HEK293T (cell line): ENCODE results near the gene MRPL19.
"Not testable (repeated sequence)": the region's sequence is repeated elsewhere in the genome, so short reads cannot be mapped to it uniquely, and the experiment has no call there.

Experiments
- CTCF ChIA-PET: fragments of 350-600 bp; formaldehyde crosslinking; extraction: SDS; loops from one replicate; lab custom pipeline; 2021; ENCODE audit warnings: antibody characterized with exemption, inconsistent platforms; lab: Yijun Ruan, JAX
- POLR2A ChIA-PET: fragments of 350-600 bp; formaldehyde crosslinking; extraction: SDS; loops from one replicate; lab custom pipeline; 2020; ENCODE audit warnings: antibody characterized with exemption, inconsistent platforms; lab: Yijun Ruan, JAX
- DNase-seq: peaks from one replicate; pipeline ENCODE4 v3.0.0; 2012; ENCODE audit warnings: mixed read lengths; ENCODE audit errors: extremely low spot score
- ARNT ChIP-seq: fragments of 450-650 bp; IDR thresholded peaks from 2 replicates; pipeline ENCODE4 v1.6.1; 2017; ENCODE audit warnings: mild to moderate bottlenecking
- BHLHE40 ChIP-seq: fragments of 450-650 bp; IDR thresholded peaks from 2 replicates; pipeline ENCODE4 v1.6.1; 2016; ENCODE audit warnings: mild to moderate bottlenecking, moderate library complexity, borderline replicate concordance
- CTBP1 ChIP-seq: fragments of 450-650 bp; IDR thresholded peaks from 2 replicates; pipeline ENCODE4 v1.6.1; 2016; ENCODE audit warnings: borderline replicate concordance
- ELF4 ChIP-seq: fragments of 450-650 bp; IDR thresholded peaks from 2 replicates; pipeline ENCODE4 v1.6.1; 2017; ENCODE audit warnings: antibody characterized with exemption
- FOXA1 ChIP-seq: fragments of 450-650 bp; IDR thresholded peaks from 2 replicates; pipeline ENCODE4 v1.6.1; 2016; ENCODE audit warnings: mild to moderate bottlenecking
- FOXK2 ChIP-seq: fragments of 450-650 bp; IDR thresholded peaks from 2 replicates; pipeline ENCODE4 v1.6.1; 2016; ENCODE audit warnings: mild to moderate bottlenecking
- FOXM1 ChIP-seq: fragments of 450-650 bp; IDR thresholded peaks from 2 replicates; pipeline ENCODE4 v1.6.1; 2017; ENCODE audit warnings: mild to moderate bottlenecking, borderline replicate concordance
- HDGF ChIP-seq: fragments of 450-650 bp; IDR thresholded peaks from 2 replicates; pipeline ENCODE4 v1.6.1; 2017; ENCODE audit warnings: antibody characterized with exemption, borderline replicate concordance
- L3MBTL2 ChIP-seq: fragments of 450-650 bp; conservative IDR thresholded peaks from 2 replicates; pipeline ENCODE4 v1.6.1; 2016; ENCODE audit warnings: mild to moderate bottlenecking
- LEF1 ChIP-seq: fragments of 450-650 bp; IDR thresholded peaks from 2 replicates; pipeline ENCODE4 v1.6.1; 2017; ENCODE audit warnings: mild to moderate bottlenecking, borderline replicate concordance
- NFRKB ChIP-seq: fragments of 450-650 bp; IDR thresholded peaks from 2 replicates; pipeline ENCODE4 v1.6.1; 2016; ENCODE audit warnings: mild to moderate bottlenecking, moderate library complexity
- SP1 ChIP-seq: fragments of 450-650 bp; IDR thresholded peaks from 2 replicates; pipeline ENCODE4 v1.6.1; 2017
- SUZ12 ChIP-seq: fragments of 450-650 bp; IDR thresholded peaks from 2 replicates; pipeline ENCODE4 v1.6.1; 2016; ENCODE audit warnings: mild to moderate bottlenecking
- TARDBP ChIP-seq: fragments of 450-650 bp; IDR thresholded peaks from 2 replicates; pipeline ENCODE4 v1.6.1; 2016
- ZNF384 ChIP-seq: fragments of 450-650 bp; IDR thresholded peaks from 2 replicates; pipeline ENCODE4 v1.6.1; 2016
- TF ChIP-seq, protein P1 (sequence below): fragments of 450-650 bp; IDR thresholded peaks from 2 replicates; pipeline ENCODE4 v1.6.1; 2016

MRPL19 gene

GRCh38 chr2:75709297-75709696 is 62.7 kb downstream of the MRPL19 start:
- DNase-seq: no peak
- ChIA-PET CTCF (no interaction called here), POLR2A (interaction anchor here (2.8 kb wide), 1 partner anchor 62 kb away, joined by 13 read pairs; the partner anchor contains the start of gene MRPL19)
- TF ChIP-seq ZNF384: no peak
- TF ChIP-seq ARNT: no peak
- TF ChIP-seq FOXM1: no peak
- TF ChIP-seq LEF1: no peak
- TF ChIP-seq BHLHE40: no peak
- TF ChIP-seq ELF4: no peak
- TF ChIP-seq SP1: no peak
- TF ChIP-seq CTBP1: no peak
- TF ChIP-seq, protein P1, sequence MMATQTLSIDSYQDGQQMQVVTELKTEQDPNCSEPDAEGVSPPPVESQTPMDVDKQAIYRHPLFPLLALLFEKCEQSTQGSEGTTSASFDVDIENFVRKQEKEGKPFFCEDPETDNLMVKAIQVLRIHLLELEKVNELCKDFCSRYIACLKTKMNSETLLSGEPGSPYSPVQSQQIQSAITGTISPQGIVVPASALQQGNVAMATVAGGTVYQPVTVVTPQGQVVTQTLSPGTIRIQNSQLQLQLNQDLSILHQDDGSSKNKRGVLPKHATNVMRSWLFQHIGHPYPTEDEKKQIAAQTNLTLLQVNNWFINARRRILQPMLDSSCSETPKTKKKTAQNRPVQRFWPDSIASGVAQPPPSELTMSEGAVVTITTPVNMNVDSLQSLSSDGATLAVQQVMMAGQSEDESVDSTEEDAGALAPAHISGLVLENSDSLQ: no peak
- TF ChIP-seq FOXK2: no peak
- no peak for TF ChIP-seq L3MBTL2
- no peak for TF ChIP-seq FOXA1
- no peak for TF ChIP-seq TARDBP
- no peak for TF ChIP-seq NFRKB
- no peak for TF ChIP-seq HDGF

GRCh38 chr2:75710220-75710576 is 63.6 kb downstream of the MRPL19 start:
- CTCF ChIA-PET: no interaction called here
- no peak for TF ChIP-seq TARDBP
- peak; percentile 85 for TF ChIP-seq ARNT

GRCh38 chr2:75710577-75711253 is 64.1 kb downstream of the MRPL19 start, which contains the start of gene GCFC2:
Gene GCFC2 (minus strand): TSS chr2:75710915. CDS start chr2:75710855, 60 bp downstream.
- POLR2A ChIA-PET: interaction anchor here (0.8 to 2.8 kb wide), 8 partner anchors 9 to 69 kb away, joined by 3 to 13 read pairs (median 4); partner anchors contain the start of gene MRPL19
- DNase-seq: peak; percentile 85
- CTCF ChIA-PET: no interaction called here
- TF ChIP-seq FOXM1: no peak
- TF ChIP-seq L3MBTL2: peak; percentile 96
- TF ChIP-seq ARNT: no peak
- no peak for TF ChIP-seq FOXK2
- TF ChIP-seq HDGF: no peak
- peak; percentile 46 for TF ChIP-seq ELF4
- no peak for TF ChIP-seq NFRKB
- no peak for TF ChIP-seq SUZ12
- TF ChIP-seq SP1: no peak

More at GRCh38 chr2:75710220-75710576, 63.6 kb downstream of the MRPL19 start:
- POLR2A ChIA-PET: interaction anchor here (0.8 to 2.8 kb wide), 8 partner anchors 10 to 68 kb away, joined by 3 to 13 read pairs (median 4); partner anchors contain the start of gene MRPL19
- no peak for DNase-seq

DNA sequence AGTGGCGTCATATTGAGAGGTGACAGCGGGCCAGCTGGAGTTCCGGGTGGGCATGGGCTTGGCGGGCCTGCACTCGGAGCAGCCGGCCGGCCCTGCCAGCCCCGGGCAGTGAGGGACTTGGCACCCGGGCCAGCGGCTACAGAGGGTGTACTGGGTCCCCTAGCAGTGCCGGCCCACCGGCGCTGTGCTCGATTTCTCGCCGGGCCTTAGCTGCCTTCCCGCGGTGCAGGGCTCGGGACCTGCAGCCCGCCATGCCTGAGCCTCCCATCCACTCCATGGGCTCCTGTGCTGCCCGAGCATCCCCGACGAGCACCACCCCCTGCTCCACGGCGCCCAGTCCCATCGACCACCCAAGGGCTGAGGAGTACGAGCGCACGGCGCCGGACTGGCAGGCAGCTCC is 65.0 kb downstream of the MRPL19 start:
- POLR2A ChIA-PET: interaction anchor here (1.3 to 2.8 kb wide), 3 partner anchors 19 to 65 kb away, joined by 5 to 13 read pairs (median 6); partner anchors contain the start of gene MRPL19
- DNase-seq, CTCF ChIA-PET: not testable (repeated sequence)

DNA sequence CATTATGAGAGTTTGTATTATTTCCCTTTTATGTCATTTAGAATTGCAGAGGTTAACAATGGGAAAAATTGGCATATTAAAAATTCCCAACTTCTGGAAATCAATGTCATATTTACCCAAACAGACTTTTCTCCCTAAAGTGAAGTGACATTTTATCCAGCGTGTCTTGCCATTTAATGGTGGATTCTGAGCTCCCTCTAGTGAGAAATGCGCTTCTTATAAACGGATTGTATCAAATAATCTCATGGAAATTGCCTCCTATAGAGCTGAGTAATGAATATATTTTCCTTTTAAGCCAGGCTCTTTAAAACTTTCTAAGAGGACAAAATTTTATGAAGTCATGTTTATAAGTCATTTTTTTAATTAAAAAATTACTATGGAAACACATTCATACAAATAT is 69.8 kb downstream of the MRPL19 start:
- ChIA-PET POLR2A (no interaction called here), CTCF (interaction anchor here (0.7 to 1.6 kb wide), 2 partner anchors 78 to 252 kb away, joined by 3 read pairs; no protein-coding TSS in a partner anchor)
- DNase-seq: no peak

DNA sequence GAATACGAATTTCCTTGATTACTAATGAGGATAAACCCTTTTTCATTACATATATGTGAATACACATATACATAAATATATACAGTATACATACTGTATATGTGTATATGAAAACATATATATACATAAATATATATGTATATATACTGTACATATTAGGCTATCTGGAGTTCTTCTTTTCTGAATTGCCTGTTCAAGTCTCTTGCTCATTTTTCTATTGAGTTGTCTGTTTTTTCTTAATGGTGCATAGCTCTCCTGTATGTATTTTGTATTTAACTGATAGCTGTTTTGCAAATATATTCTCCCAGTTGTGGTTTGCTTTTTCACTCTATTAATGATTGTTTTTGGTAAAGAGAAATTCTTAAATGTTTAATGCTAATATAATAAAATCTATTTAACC is 73.0 kb downstream of the MRPL19 start:
- no peak for DNase-seq
- ChIA-PET CTCF (no interaction called here), POLR2A (interaction anchor here (1.0 kb wide), 1 partner anchor 9 kb away, joined by 3 read pairs; the partner anchor contains the start of gene GCFC2)
- TF ChIP-seq HDGF (no peak), LEF1 (no peak), TARDBP (no peak), FOXM1 (no peak), FOXA1 (no peak), SUZ12 (no peak), ARNT (no peak)

More for the DNA sequence above, 69.8 kb downstream of the MRPL19 start:
- TF ChIP-seq BHLHE40 (no peak), NFRKB (no peak), LEF1 (no peak), ELF4 (no peak)

GRCh38 chr2:75720525-75720924 is 73.9 kb downstream of the MRPL19 start:
- CTCF ChIA-PET: no interaction called here
- POLR2A ChIA-PET: interaction anchor here (1.0 kb wide), 1 partner anchor 10 kb away, joined by 3 read pairs; the partner anchor contains the start of gene GCFC2

More at GRCh38 chr2:75720525-75720924, 73.9 kb downstream of the MRPL19 start:
- DNase-seq: no peak
- TF ChIP-seq LEF1: no peak
- TF ChIP-seq SP1: no peak
- TF ChIP-seq FOXA1: no peak
- TF ChIP-seq FOXK2: no peak
- TF ChIP-seq FOXM1: no peak
- TF ChIP-seq NFRKB: no peak
- no peak for TF ChIP-seq CTBP1
- TF ChIP-seq, protein P1: no peak
- TF ChIP-seq ELF4: no peak
- no peak for TF ChIP-seq ARNT
- no peak for TF ChIP-seq HDGF
- no peak for TF ChIP-seq SUZ12
- no peak for TF ChIP-seq L3MBTL2
